Gastrocnemius medialis (tissue), 4 donors: Measurements from ENCODE around the gene NFKB2.

Experiments used
- POLR2A ChIP-seq, 2 donors: fragments of 450-650 bp; IDR thresholded peaks; one replicate each; pipeline ENCODE4 v1.6.1; 2017; ENCODE audit warnings: antibody characterized with exemption in 2 of 2, mild to moderate bottlenecking in 2 of 2, moderate library complexity in 2 of 2
- TF ChIP-seq, protein P1 (sequence below), 5 experiments: fragments of 450-650 bp in 3 of 5; fragments of 200-600 bp in 2 of 5; sonication (generic) in 2 of 5; IDR thresholded peaks in 4 of 5; conservative IDR thresholded peaks in 1 of 5; 1 replicate in 4 of 5; 2 replicates in 1 of 5; pipeline ENCODE4 v1.5.1; 2016 to 2019; ENCODE audit warnings: antibody characterized with exemption in 5 of 5, mild to moderate bottlenecking in 3 of 5, moderate library complexity in 3 of 5

DNA sequence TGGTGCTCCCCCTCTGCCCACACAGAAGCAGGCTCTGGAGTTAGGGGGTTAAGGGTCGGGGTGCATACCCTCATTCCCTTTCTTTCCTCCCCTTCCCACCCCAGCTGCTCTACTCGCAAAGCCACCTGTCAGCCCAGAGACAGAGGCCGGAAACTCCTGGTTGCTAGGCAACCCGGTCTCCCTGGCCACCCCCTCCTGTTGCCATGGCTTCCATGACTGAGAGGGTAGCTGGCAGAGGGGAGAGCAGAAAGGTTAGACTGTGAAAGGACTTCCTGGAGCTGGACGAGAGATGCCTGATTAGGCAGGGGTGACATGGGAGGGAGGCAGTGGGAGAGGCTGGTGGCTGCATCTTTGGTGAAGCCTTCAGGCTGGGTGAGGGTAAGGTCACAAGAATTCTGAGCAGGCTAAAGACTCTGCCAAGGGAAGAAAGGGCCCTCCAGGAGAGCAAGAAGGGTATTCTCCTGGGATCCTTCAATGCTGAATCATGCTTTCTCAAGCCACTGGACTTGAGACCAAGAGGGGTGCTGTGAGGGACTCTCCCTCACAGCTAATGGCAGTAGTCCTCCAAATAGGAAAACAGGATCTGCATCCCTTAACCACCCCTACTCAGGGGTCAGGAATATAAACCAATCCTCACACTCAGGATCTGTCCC is 17.7 kb downstream of the NFKB2 start:
- TF ChIP-seq, protein P1, sequence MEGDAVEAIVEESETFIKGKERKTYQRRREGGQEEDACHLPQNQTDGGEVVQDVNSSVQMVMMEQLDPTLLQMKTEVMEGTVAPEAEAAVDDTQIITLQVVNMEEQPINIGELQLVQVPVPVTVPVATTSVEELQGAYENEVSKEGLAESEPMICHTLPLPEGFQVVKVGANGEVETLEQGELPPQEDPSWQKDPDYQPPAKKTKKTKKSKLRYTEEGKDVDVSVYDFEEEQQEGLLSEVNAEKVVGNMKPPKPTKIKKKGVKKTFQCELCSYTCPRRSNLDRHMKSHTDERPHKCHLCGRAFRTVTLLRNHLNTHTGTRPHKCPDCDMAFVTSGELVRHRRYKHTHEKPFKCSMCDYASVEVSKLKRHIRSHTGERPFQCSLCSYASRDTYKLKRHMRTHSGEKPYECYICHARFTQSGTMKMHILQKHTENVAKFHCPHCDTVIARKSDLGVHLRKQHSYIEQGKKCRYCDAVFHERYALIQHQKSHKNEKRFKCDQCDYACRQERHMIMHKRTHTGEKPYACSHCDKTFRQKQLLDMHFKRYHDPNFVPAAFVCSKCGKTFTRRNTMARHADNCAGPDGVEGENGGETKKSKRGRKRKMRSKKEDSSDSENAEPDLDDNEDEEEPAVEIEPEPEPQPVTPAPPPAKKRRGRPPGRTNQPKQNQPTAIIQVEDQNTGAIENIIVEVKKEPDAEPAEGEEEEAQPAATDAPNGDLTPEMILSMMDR (IDR thresholded peaks at IDR 0.05 in 4 of 5, conservative IDR thresholded peaks at IDR 0.05 in 1 of 5) = no peak
- no peak for TF ChIP-seq POLR2A (IDR thresholded peaks at IDR 0.05)
